ENCODE results near the gene PIP5K1C. TPM values are rescaled to one million over a fixed set of nuclear protein-coding genes. Genes with fewer than 3 reads are reported as not detected.

The PIP5K1C gene
- total RNA-seq, 2 experiments from 2014 or later: 19.7 to 20.0 TPM

- DNase-seq (no peak), ATAC-seq (no peak)
- Mint-ChIP-seq H3K9me3 (ENCODE audit: insufficient read depth) (no peaks in the 10 kb centered on the region), H3K4me3 (no peak overlapping the region), H3K27me3 (ENCODE audit: low read depth) (no peaks in the 10 kb centered on the region), H3K4me1 (ENCODE audit: low read depth) (peaks cover 19% of the 10 kb centered on the region), H3K36me3 (ENCODE audit: low read depth) (peaks cover 11% of the 10 kb centered on the region), H3K27ac (no peak overlapping the region)
- ChIA-PET POLR2A (interaction anchor here (1.2 kb wide), 1 partner anchor 10 kb away, joined by 4 read pairs; no protein-coding TSS in a partner anchor), CTCF (interaction anchor here (1.0 to 2.2 kb wide), 3 partner anchors 9 to 180 kb away, joined by 3 to 6 read pairs (median 5); no protein-coding TSS in a partner anchor)
Measured at GRCh38 chr19:3609779-3610719, 90.2 kb downstream of the PIP5K1C start.

DNA sequence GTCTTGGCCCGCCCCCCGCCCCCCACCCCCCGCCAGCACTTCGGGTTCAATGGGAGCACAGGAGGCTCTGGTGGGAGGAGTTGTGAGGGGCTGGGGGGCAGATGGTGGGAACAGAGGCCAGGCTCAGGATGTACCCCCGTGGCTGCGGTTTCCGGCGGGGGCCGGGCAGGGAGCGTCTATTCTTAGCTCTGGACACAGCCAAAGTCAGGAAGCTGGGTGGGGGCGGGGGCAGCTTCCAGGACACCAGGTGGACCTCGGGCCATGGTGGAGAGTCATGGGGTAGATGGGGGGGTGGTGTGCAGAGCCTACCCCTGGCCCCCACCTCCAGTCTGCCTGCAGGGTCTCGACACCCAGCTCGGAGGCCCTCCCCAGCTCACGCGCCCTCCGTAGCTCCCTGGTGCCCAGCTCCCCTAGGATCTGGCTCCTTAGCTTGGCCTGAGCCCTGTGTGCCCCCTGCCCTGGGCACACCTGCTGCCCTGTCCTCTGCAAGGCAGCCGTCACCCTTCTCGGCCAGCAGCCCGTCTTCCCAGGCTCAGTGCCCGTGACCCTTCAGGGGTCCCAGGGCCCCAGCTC, 91.4 kb downstream of the PIP5K1C start:
- POLR2A ChIA-PET: interaction anchor here (1.1 kb wide), 1 partner anchor 17 kb away, joined by 3 read pairs; no protein-coding TSS in a partner anchor
- no peaks in the 10 kb centered on the region for H3K27me3 Mint-ChIP-seq (ENCODE audit: low read depth)
- no peaks in the 10 kb centered on the region for H3K9me3 Mint-ChIP-seq (ENCODE audit: insufficient read depth)
- H3K27ac Mint-ChIP-seq: peak overlapping the region; percentile 60
- CTCF ChIA-PET: interaction anchor here (1.0 to 2.2 kb wide), 3 partner anchors 11 to 179 kb away, joined by 3 to 6 read pairs (median 5); no protein-coding TSS in a partner anchor
- H3K4me3 Mint-ChIP-seq: no peak overlapping the region
- DNase-seq: no peak
- peaks cover 19% of the 10 kb centered on the region for H3K4me1 Mint-ChIP-seq (ENCODE audit: low read depth)
- H3K36me3 Mint-ChIP-seq (ENCODE audit: low read depth): peaks cover 11% of the 10 kb centered on the region
- ATAC-seq: no peak

- no peak for DNase-seq
- Mint-ChIP-seq H3K4me1 (ENCODE audit: low read depth) (peaks cover 19% of the 10 kb centered on the region), H3K36me3 (ENCODE audit: low read depth) (peaks cover 8% of the 10 kb centered on the region), H3K27ac (peak overlapping the region; percentile 69), H3K9me3 (ENCODE audit: insufficient read depth) (no peaks in the 10 kb centered on the region), H3K27me3 (ENCODE audit: low read depth) (no peaks in the 10 kb centered on the region), H3K4me3 (peak overlapping the region; percentile 27)
- ChIA-PET CTCF (interaction anchor here (2.0 to 2.2 kb wide), 2 partner anchors 11 to 63 kb away, joined by 5 to 6 read pairs; no protein-coding TSS in a partner anchor), POLR2A (interaction anchor here (0.7 to 1.1 kb wide), 2 partner anchors 17 to 1796 kb away, joined by 3 read pairs; no protein-coding TSS in a partner anchor)
- ATAC-seq: no peak
Measured at GRCh38 chr19:3608079-3608641, 92.1 kb downstream of the PIP5K1C start.

- peaks cover 8% of the 10 kb centered on the region for H3K36me3 Mint-ChIP-seq (ENCODE audit: low read depth)
- H3K9me3 Mint-ChIP-seq (ENCODE audit: insufficient read depth): no peaks in the 10 kb centered on the region
- ChIA-PET CTCF (interaction anchor here (2.0 to 2.2 kb wide), 2 partner anchors 12 to 62 kb away, joined by 5 to 6 read pairs; no protein-coding TSS in a partner anchor), POLR2A (interaction anchor here (0.7 kb wide), 1 partner anchor 1796 kb away, joined by 3 read pairs; no protein-coding TSS in a partner anchor)
- no peak for DNase-seq
- H3K27me3 Mint-ChIP-seq (ENCODE audit: low read depth): no peaks in the 10 kb centered on the region
- ATAC-seq: no peak
- peak overlapping the region; percentile 27 for H3K4me3 Mint-ChIP-seq
- no peak overlapping the region for H3K27ac Mint-ChIP-seq
- peaks cover 19% of the 10 kb centered on the region for H3K4me1 Mint-ChIP-seq (ENCODE audit: low read depth)
Measured at GRCh38 chr19:3607303-3608078, 92.8 kb downstream of the PIP5K1C start.

GRCh38 chr19:3606690-3607289, 93.5 kb downstream of the PIP5K1C start, which contains the start of gene TBXA2R:
Gene TBXA2R (minus strand): TSS chr19:3606875. CDS start chr19:3600634, 6,241 bp downstream.
- ATAC-seq: peak; percentile 47
- Mint-ChIP-seq H3K4me1 (ENCODE audit: low read depth) (peaks cover 19% of the 10 kb centered on the region), H3K27ac (no peak within 1 kb of the TSS), H3K36me3 (ENCODE audit: low read depth) (peaks cover 5% of the 10 kb centered on the region), H3K4me3 (peak within 1 kb of the TSS; percentile 37), H3K9me3 (ENCODE audit: insufficient read depth) (no peaks in the 10 kb centered on the region), H3K27me3 (ENCODE audit: low read depth) (no peaks in the 10 kb centered on the region)
- peak; percentile 62 for DNase-seq
- ChIA-PET CTCF (no interaction called here), POLR2A (no interaction called here)

GRCh38 chr19:3606174-3606689, 94.0 kb downstream of the PIP5K1C start:
- H3K27me3 Mint-ChIP-seq (ENCODE audit: low read depth): no peaks in the 10 kb centered on the region
- ATAC-seq: peak; percentile 65
- H3K36me3 Mint-ChIP-seq (ENCODE audit: low read depth): peaks cover 4% of the 10 kb centered on the region
- ChIA-PET POLR2A (no interaction called here), CTCF (no interaction called here)
- H3K4me1 Mint-ChIP-seq (ENCODE audit: low read depth): peaks cover 19% of the 10 kb centered on the region
- H3K4me3 Mint-ChIP-seq: peak overlapping the region; percentile 37
- no peaks in the 10 kb centered on the region for H3K9me3 Mint-ChIP-seq (ENCODE audit: insufficient read depth)
- no peak overlapping the region for H3K27ac Mint-ChIP-seq
- DNase-seq: peak; percentile 51

DNA sequence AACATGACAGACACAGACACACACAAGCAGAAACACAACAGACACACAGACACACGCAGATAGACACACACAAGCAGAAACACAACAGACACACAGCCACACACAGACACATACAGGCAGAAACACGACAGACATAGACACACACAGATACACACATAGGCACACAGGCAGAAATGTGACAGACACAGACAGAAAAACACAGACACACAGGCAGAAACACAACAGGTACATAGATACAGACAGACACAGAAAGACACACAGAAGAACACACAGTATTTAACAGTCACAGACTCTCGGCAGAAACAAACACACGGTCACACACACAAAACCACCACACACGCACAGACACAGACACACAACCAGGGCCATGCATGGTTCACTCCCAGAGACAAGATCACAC, 94.5 kb downstream of the PIP5K1C start:
- ATAC-seq: no peak
- H3K4me3 Mint-ChIP-seq: no peak overlapping the region
- no peak for DNase-seq
- ChIA-PET POLR2A (no interaction called here), CTCF (no interaction called here)
- H3K9me3 Mint-ChIP-seq (ENCODE audit: insufficient read depth): no peaks in the 10 kb centered on the region
- H3K36me3 Mint-ChIP-seq (ENCODE audit: low read depth): peaks cover 4% of the 10 kb centered on the region
- H3K27ac Mint-ChIP-seq: no peak overlapping the region
- H3K4me1 Mint-ChIP-seq (ENCODE audit: low read depth): peaks cover 19% of the 10 kb centered on the region
- no peaks in the 10 kb centered on the region for H3K27me3 Mint-ChIP-seq (ENCODE audit: low read depth)

DNA sequence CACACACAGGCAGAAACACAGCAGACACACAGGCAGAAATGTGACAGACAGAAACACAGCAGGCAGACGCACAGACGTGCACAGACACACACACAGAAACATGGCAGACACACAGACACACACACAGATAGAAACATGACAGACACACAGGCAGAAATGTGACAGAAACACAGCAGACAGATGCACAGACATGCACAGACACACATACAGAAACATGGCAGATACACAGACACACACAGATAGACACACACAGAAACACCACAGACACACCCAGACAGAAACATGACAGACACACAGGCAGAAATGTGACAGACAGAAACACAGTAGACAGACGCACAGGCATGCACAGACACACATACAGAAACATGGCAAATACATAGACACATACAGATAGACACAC, 94.9 kb downstream of the PIP5K1C start:
- H3K36me3 Mint-ChIP-seq (ENCODE audit: low read depth): peaks cover under 1% of the 10 kb centered on the region
- H3K4me3 Mint-ChIP-seq: no peak overlapping the region
- ATAC-seq: no peak
- CTCF ChIA-PET: interaction anchor here (0.8 to 1.8 kb wide), 3 partner anchors 16 to 60 kb away, joined by 3 to 5 read pairs (median 5); no protein-coding TSS in a partner anchor
- peaks cover 19% of the 10 kb centered on the region for H3K4me1 Mint-ChIP-seq (ENCODE audit: low read depth)
- POLR2A ChIA-PET: no interaction called here
- no peak overlapping the region for H3K27ac Mint-ChIP-seq
- H3K9me3 Mint-ChIP-seq (ENCODE audit: insufficient read depth): no peaks in the 10 kb centered on the region
- DNase-seq: no peak
- H3K27me3 Mint-ChIP-seq (ENCODE audit: low read depth): no peaks in the 10 kb centered on the region

GRCh38 chr19:3604987-3605343, 95.3 kb downstream of the PIP5K1C start:
- CTCF ChIA-PET: interaction anchor here (0.8 to 1.8 kb wide), 3 partner anchors 16 to 60 kb away, joined by 3 to 5 read pairs (median 5); no protein-coding TSS in a partner anchor
- peaks cover 19% of the 10 kb centered on the region for H3K4me1 Mint-ChIP-seq (ENCODE audit: low read depth)
- POLR2A ChIA-PET: interaction anchor here (0.8 to 1.1 kb wide), 3 partner anchors 13 to 48 kb away, joined by 3 read pairs; partner anchors contain the start of gene MFSD12
- H3K27ac Mint-ChIP-seq: no peak overlapping the region
- no peaks in the 10 kb centered on the region for H3K36me3 Mint-ChIP-seq (ENCODE audit: low read depth)
- DNase-seq (peak; percentile 57), ATAC-seq (peak; percentile 50)
- no peaks in the 10 kb centered on the region for H3K27me3 Mint-ChIP-seq (ENCODE audit: low read depth)
- no peak overlapping the region for H3K4me3 Mint-ChIP-seq
- H3K9me3 Mint-ChIP-seq (ENCODE audit: insufficient read depth): no peaks in the 10 kb centered on the region

DNA sequence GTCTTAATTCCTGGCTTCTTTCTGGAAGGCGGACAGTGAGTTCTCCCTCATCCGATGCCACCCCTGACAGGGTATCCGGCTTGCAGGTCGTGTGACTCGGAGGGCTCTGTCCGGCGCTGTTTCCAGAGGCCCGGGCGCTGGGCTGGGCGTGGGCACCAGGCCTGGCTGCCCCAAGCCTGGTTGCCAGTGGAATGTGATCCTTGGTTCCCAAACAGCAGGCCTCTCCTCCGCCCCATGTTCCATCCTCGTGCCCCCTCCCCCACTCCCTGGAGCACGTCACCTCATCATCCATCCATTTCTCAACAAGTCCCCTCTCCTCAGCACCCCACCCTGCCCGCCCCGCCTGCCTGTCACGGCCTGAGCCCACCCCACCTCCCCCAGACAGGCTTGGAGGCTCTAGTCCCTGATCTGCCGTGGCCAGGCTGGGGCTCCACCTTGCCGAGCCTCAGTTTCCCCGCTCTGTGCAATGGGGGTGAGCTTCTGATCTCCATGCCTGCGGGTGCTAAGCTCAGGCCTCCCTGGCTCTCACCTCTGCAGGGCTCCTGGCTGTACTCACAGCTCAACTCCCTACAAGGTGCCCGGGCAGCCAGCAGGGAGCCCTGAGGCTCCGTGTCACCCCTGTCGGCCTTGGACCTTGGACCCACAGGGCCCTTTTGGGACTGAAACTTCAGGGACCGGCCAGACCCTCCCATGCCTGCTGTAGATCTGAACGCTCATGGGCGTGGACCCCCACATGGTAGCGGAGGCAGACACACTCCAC, 95.9 kb downstream of the PIP5K1C start:
- Mint-ChIP-seq H3K9me3 (ENCODE audit: insufficient read depth) (no peaks in the 10 kb centered on the region), H3K27ac (no peak overlapping the region), H3K36me3 (ENCODE audit: low read depth) (no peaks in the 10 kb centered on the region), H3K27me3 (ENCODE audit: low read depth) (no peaks in the 10 kb centered on the region), H3K4me1 (ENCODE audit: low read depth) (peaks cover 16% of the 10 kb centered on the region), H3K4me3 (peak overlapping the region; percentile 27)
- ChIA-PET POLR2A (interaction anchor here (0.8 to 1.1 kb wide), 3 partner anchors 13 to 47 kb away, joined by 3 read pairs; partner anchors contain the start of gene MFSD12), CTCF (interaction anchor here (0.8 to 1.8 kb wide), 3 partner anchors 16 to 59 kb away, joined by 3 to 5 read pairs (median 5); no protein-coding TSS in a partner anchor)
- DNase-seq (no peak), ATAC-seq (peak; percentile 8)

Measured in activated CD8-positive, alpha-beta T cell treated with anti-CD3 and anti-CD28 coated beads, Interleukin-2, amount 10 ng/mL, durations not matched to agents 7 days and 5 days (primary cell).